Nephron progenitor cell (in vitro differentiated cells): ENCODE results near the gene ARHGAP26.

Source experiments
- DNase-seq: peaks from one replicate; pipeline ENCODE4 v3.0.0; 2021
- H3K27ac Mint-ChIP-seq: 2 replicates; pipeline ENCODE4 v1.8.0; 2021; ENCODE audit warnings: mild to moderate bottlenecking, moderate library complexity, mixed read lengths
- H3K27me3 Mint-ChIP-seq: 2 replicates; pipeline ENCODE4 v1.8.0; 2021; ENCODE audit warnings: mild to moderate bottlenecking, low read depth, mixed read lengths; ENCODE audit not compliant: poor library complexity
- H3K36me3 Mint-ChIP-seq: 2 replicates; pipeline ENCODE4 v1.8.0; 2021; ENCODE audit warnings: low read depth, mixed read lengths
- H3K4me1 Mint-ChIP-seq: 2 replicates; pipeline ENCODE4 v1.8.0; 2021; ENCODE audit warnings: mixed read lengths
- H3K4me3 Mint-ChIP-seq: 2 replicates; pipeline ENCODE4 v1.8.0; 2021; ENCODE audit warnings: mild to moderate bottlenecking, moderate library complexity, mixed read lengths
- H3K9me3 Mint-ChIP-seq: 2 replicates; pipeline ENCODE4 v1.8.0; 2021; ENCODE audit warnings: mild to moderate bottlenecking, moderate library complexity, mixed read lengths
- TF ChIP-seq, protein P1 (sequence below): fragments of 200-600 bp; sonication (generic); IDR thresholded peaks from 2 replicates; pipeline ENCODE4 v1.5.0; 2021; ENCODE audit warnings: antibody characterized with exemption

ARHGAP26 gene

DNA sequence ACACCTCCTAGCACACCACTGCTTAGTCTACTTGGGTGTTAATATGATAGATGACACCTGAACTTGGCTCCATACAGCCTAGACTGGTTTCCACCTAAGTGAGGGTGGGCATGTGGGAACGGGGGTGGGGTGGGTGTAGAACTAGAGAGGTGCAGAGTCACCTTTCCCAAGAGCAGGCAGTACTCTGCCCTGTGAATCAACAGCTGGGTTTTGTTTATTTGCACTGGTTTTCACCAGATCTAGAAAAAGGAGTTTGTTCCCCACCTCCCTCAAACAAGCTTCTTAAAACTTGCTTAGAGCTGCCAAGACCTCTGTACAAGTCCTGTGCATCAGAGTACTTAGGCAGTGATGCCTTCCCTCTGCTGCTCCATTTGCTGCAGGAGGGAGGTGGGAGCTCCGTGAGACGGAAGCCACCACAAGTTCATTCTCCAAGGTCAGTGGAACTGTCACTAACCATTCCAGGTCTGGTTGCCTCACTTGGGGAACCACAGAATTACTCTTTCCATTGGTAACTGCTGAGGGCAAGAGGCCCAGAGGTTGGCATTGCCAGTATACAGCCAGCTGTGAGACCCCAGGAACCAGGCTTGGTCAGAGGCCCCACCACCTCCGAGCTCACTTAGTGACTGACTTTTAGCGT is 469.8 kb downstream of the ARHGAP26 start:
- TF ChIP-seq, protein P1, sequence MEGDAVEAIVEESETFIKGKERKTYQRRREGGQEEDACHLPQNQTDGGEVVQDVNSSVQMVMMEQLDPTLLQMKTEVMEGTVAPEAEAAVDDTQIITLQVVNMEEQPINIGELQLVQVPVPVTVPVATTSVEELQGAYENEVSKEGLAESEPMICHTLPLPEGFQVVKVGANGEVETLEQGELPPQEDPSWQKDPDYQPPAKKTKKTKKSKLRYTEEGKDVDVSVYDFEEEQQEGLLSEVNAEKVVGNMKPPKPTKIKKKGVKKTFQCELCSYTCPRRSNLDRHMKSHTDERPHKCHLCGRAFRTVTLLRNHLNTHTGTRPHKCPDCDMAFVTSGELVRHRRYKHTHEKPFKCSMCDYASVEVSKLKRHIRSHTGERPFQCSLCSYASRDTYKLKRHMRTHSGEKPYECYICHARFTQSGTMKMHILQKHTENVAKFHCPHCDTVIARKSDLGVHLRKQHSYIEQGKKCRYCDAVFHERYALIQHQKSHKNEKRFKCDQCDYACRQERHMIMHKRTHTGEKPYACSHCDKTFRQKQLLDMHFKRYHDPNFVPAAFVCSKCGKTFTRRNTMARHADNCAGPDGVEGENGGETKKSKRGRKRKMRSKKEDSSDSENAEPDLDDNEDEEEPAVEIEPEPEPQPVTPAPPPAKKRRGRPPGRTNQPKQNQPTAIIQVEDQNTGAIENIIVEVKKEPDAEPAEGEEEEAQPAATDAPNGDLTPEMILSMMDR: no peak
- H3K27ac Mint-ChIP-seq: no peak overlapping the region
- peaks cover 16% of the 10 kb centered on the region for H3K4me1 Mint-ChIP-seq
- no peak overlapping the region for H3K4me3 Mint-ChIP-seq
- no peak for DNase-seq
- H3K36me3 Mint-ChIP-seq: no peaks in the 10 kb centered on the region
- peaks cover 5% of the 10 kb centered on the region for H3K27me3 Mint-ChIP-seq
- H3K9me3 Mint-ChIP-seq: peaks cover 18% of the 10 kb centered on the region

DNA sequence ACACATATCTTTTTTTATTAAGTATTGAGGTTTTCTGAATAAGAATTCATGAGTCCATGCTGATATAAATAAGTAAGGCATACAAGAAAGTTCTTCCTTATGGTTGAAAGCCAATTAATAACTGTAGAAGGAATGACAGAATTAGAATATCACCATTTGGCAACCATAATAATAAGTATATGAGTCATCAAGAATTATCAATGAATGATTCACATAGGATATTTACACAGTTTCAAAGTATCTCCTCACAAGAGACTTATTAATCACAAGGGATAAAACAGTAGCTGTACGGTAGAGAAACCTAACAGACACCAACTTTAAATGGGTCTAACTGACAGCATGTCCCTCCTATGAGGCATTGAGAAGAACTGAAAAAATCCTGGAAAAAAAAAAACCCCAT is 471.7 kb downstream of the ARHGAP26 start:
- Mint-ChIP-seq H3K27me3 (peaks cover 5% of the 10 kb centered on the region), H3K4me1 (peaks cover 18% of the 10 kb centered on the region), H3K36me3 (no peaks in the 10 kb centered on the region), H3K27ac (no peak overlapping the region), H3K9me3 (peaks cover 29% of the 10 kb centered on the region), H3K4me3 (no peak overlapping the region)
- DNase-seq: no peak
- TF ChIP-seq, protein P1: no peak

DNA sequence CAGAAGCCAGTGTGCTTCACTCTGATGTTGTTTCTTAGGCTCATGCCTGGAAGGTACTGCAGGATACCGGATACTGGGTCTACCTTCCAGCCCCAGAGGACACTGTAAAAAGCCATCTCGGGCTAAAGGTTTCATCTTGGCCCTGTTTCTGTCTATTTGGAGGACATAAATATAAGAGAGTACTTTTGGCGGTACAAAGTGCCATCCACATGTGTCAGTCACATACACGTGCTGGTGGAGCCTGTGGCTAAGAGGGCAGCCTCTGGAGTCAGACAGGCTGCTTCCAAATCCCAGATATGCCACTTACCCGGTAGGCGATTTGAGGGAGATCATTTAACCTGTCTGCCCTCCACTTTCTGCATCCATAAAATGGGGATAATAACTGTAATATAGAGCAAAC is 472.9 kb downstream of the ARHGAP26 start:
- peaks cover 22% of the 10 kb centered on the region for H3K9me3 Mint-ChIP-seq
- DNase-seq: no peak
- H3K36me3 Mint-ChIP-seq: no peaks in the 10 kb centered on the region
- H3K4me1 Mint-ChIP-seq: peaks cover 18% of the 10 kb centered on the region
- no peak overlapping the region for H3K27ac Mint-ChIP-seq
- TF ChIP-seq, protein P1: no peak
- H3K27me3 Mint-ChIP-seq: peaks cover 3% of the 10 kb centered on the region
- H3K4me3 Mint-ChIP-seq: no peak overlapping the region

DNA sequence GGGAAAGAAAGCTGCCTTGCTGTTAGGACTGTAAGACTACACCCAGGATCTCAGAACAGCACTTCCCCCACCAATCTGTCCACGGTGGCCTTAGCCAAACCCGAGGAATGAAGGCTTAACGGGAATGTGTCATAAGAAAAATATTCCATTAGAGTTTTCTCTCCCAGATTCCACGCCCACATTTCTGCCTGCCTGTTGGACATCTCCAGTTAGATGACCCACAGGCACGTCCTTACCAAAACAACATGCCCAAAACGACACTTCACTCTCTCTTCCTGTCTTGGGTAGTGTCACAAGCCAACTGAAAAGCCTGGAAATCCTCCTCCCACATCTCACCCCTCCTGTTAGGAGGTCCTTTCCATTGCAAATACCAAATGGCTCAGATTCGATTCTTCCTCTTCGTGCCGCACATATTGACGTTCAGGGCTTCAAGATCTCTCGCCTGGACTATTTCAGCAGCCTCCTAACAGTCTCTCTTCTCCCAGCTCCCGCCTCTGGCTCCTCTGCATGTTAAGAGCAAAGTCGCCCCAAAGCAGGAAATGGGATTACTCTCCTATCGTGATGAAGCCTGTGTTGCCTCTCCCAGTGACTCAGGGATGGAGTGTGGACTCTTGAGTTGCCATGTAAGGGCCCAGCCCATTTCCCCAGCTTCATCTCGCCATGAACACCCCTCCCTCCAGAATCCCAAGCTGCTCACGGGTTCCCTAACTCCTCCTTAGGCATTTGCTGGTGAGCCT is 474.0 kb downstream of the ARHGAP26 start:
- H3K4me3 Mint-ChIP-seq: no peak overlapping the region
- TF ChIP-seq, protein P1: no peak
- H3K4me1 Mint-ChIP-seq: peaks cover 18% of the 10 kb centered on the region
- no peak overlapping the region for H3K27ac Mint-ChIP-seq
- no peaks in the 10 kb centered on the region for H3K36me3 Mint-ChIP-seq
- H3K27me3 Mint-ChIP-seq: peaks cover 3% of the 10 kb centered on the region
- peaks cover 18% of the 10 kb centered on the region for H3K9me3 Mint-ChIP-seq
- DNase-seq: no peak

DNA sequence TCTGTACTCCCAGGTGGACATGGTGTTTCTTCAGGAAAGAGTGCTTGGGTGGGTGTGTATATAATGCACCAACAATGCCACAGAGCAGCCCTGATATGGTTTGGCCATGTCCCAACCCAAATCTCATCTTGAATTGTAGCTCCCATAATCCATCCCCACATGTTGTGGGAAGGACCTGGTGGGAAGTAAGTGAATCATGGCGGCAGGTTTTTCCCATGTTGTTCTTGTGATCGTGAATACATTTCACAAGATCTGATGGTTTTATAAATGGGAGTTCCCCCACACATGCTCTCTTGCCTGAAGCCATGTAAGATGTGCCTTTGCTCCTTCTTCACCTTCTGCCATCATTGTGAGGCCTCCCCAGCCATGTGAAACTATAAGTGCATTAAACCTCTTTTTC is 474.8 kb downstream of the ARHGAP26 start:
- no peak for DNase-seq
- peaks cover 18% of the 10 kb centered on the region for H3K4me1 Mint-ChIP-seq
- peaks cover 3% of the 10 kb centered on the region for H3K27me3 Mint-ChIP-seq
- peaks cover 15% of the 10 kb centered on the region for H3K9me3 Mint-ChIP-seq
- H3K36me3 Mint-ChIP-seq: no peaks in the 10 kb centered on the region
- TF ChIP-seq, protein P1: no peak
- no peak overlapping the region for H3K27ac Mint-ChIP-seq
- no peak overlapping the region for H3K4me3 Mint-ChIP-seq
